ENCODE data around the gene ITGA5.

ITGA5 gene

DNA sequence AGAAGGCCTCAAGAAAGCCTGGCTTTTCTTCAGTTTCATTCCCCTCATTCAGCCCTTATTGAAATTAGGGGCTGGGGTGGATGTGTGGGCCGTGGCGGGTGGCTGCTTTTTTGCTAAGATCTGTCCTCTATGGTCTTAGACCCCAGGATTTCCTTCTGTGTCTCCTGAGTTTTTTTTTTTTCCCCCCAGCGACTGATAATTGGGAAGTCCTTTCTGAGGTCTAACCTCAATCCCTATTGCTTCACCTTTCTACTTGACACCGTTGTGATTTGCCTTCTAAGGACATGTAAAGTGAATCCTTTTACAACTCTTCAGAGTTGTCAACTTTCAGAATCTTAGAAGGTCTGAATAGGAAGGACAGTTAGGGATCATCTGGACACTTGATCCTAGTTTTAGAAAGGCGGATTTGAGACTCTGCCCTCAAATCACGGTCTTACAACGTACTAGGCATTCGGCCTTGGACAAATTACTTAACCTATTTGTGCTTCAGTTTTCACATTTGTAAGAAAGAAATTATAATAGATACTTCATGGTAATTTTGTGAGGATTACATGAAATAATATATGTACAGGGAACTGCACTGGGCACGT is 59.2 kb downstream of the ITGA5 start:
- TF ChIP-seq SUZ12 (IDR thresholded peaks at IDR 0.05) (no peak), HDGF (IDR thresholded peaks at IDR 0.05; ENCODE audit: borderline replicate concordance) (no peak), NFRKB (IDR thresholded peaks at IDR 0.05) (no peak), CTBP1 (IDR thresholded peaks at IDR 0.05; ENCODE audit: borderline replicate concordance) (no peak), FOXM1 (IDR thresholded peaks at IDR 0.05; ENCODE audit: borderline replicate concordance) (no peak), PKNOX1 (IDR thresholded peaks at IDR 0.05) (no peak), FOXA1 (IDR thresholded peaks at IDR 0.05) (no peak), LEF1 (IDR thresholded peaks at IDR 0.05; ENCODE audit: borderline replicate concordance) (no peak)
- DNase-seq (ENCODE audit: extremely low spot score): no peak
- CTCF ChIA-PET: interaction anchor here (0.6 to 2.6 kb wide), 8 partner anchors 9 to 369 kb away, joined by 3 to 13 read pairs (median 4); no protein-coding TSS in a partner anchor
- POLR2A ChIA-PET: interaction anchor here (1.0 to 5.6 kb wide), 12 partner anchors 13 to 342 kb away, joined by 3 to 53 read pairs (median 4); partner anchors contain the start of genes CBX5, COPZ1 and HNRNPA1

GRCh38 chr12:54358945-54359761 is 59.9 kb downstream of the ITGA5 start:
- POLR2A ChIA-PET: interaction anchor here (0.7 to 5.6 kb wide), 19 partner anchors 12 to 342 kb away, joined by 3 to 53 read pairs (median 4); partner anchors contain the start of genes CBX5, COPZ1 and HNRNPA1
- no peak for TF ChIP-seq SUZ12 (IDR thresholded peaks at IDR 0.05)
- peak; percentile 85 for TF ChIP-seq TARDBP (IDR thresholded peaks at IDR 0.05)
- peak; percentile 100 for TF ChIP-seq LEF1 (IDR thresholded peaks at IDR 0.05; ENCODE audit: borderline replicate concordance)
- TF ChIP-seq PKNOX1 (IDR thresholded peaks at IDR 0.05): peak; percentile 100
- TF ChIP-seq L3MBTL2 (conservative IDR thresholded peaks at IDR 0.05): peak; percentile 69
- peak; percentile 80 for TF ChIP-seq CTBP1 (IDR thresholded peaks at IDR 0.05; ENCODE audit: borderline replicate concordance)
- TF ChIP-seq FOXK2 (IDR thresholded peaks at IDR 0.05): no peak
- peak; percentile 80 for TF ChIP-seq ARNT (IDR thresholded peaks at IDR 0.05)
- TF ChIP-seq FOXA1 (IDR thresholded peaks at IDR 0.05): no peak
- peak; percentile 91 for TF ChIP-seq ZNF384 (IDR thresholded peaks at IDR 0.05)
- TF ChIP-seq HDGF (IDR thresholded peaks at IDR 0.05; ENCODE audit: borderline replicate concordance): no peak
- TF ChIP-seq SP1 (IDR thresholded peaks at IDR 0.05): no peak
- TF ChIP-seq FOXM1 (IDR thresholded peaks at IDR 0.05; ENCODE audit: borderline replicate concordance): no peak; the same call in 1 of the 2 replicates
- no peak for TF ChIP-seq BHLHE40 (IDR thresholded peaks at IDR 0.05; ENCODE audit: borderline replicate concordance)
- no peak for TF ChIP-seq NFRKB (IDR thresholded peaks at IDR 0.05)
- TF ChIP-seq ELF4 (IDR thresholded peaks at IDR 0.05): no peak
- CTCF ChIA-PET: interaction anchor here (0.6 to 2.6 kb wide), 11 partner anchors 9 to 368 kb away, joined by 3 to 13 read pairs (median 4); no protein-coding TSS in a partner anchor
- DNase-seq (ENCODE audit: extremely low spot score): peak; percentile 92

DNA sequence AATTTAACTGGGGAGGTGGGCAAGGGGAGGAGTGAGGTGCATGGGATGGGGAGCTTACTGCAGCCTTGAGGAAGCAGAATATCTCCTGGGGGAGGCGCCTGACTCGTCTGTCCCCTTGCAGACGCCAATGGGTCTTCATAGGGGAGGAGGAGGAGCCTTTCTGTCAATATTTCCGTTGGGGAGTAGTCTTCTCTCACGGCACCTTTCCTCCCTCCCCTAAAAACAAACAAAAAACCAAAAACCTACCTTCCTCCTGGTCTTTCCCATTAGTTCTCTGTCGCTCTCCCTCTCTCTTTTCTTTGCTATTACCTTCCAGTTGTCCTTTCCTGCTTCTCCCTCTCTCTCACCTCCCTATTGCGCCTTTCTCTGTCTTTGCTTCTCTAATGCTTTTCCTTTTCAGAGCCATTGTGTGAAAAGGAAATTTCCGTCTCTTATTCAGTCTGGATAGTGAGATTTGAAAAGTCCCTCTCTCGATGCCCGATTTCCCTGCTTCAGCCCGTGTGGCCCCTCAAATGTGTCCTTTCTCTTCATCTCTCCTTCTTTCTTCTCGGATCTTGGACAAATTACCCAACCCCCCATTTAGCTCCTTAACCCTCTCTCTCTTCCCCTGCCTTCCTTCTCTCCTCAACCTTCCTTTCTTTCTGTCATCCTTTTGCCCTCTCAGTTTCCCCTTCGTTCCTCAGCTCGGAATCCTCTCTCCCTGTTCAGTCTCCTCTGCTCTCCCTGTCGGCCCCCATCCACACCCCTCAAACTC is 60.7 kb downstream of the ITGA5 start:
- no peak for DNase-seq (ENCODE audit: extremely low spot score)
- TF ChIP-seq TARDBP (IDR thresholded peaks at IDR 0.05): no peak
- no peak for TF ChIP-seq ZNF384 (IDR thresholded peaks at IDR 0.05)
- TF ChIP-seq SUZ12 (IDR thresholded peaks at IDR 0.05): no peak
- TF ChIP-seq FOXK2 (IDR thresholded peaks at IDR 0.05): no peak
- TF ChIP-seq FOXA1 (IDR thresholded peaks at IDR 0.05): no peak
- TF ChIP-seq L3MBTL2 (conservative IDR thresholded peaks at IDR 0.05): no peak
- TF ChIP-seq BHLHE40 (IDR thresholded peaks at IDR 0.05; ENCODE audit: borderline replicate concordance): no peak
- no peak for TF ChIP-seq PKNOX1 (IDR thresholded peaks at IDR 0.05)
- TF ChIP-seq CTBP1 (IDR thresholded peaks at IDR 0.05; ENCODE audit: borderline replicate concordance): no peak
- no peak for TF ChIP-seq NFRKB (IDR thresholded peaks at IDR 0.05)
- ChIA-PET CTCF (interaction anchor here (0.9 to 2.6 kb wide), 7 partner anchors 10 to 144 kb away, joined by 3 to 13 read pairs (median 4); no protein-coding TSS in a partner anchor), POLR2A (interaction anchor here (0.9 to 5.6 kb wide), 17 partner anchors 11 to 341 kb away, joined by 3 to 53 read pairs (median 4); partner anchors contain the start of genes CBX5, COPZ1 and HNRNPA1)

DNA sequence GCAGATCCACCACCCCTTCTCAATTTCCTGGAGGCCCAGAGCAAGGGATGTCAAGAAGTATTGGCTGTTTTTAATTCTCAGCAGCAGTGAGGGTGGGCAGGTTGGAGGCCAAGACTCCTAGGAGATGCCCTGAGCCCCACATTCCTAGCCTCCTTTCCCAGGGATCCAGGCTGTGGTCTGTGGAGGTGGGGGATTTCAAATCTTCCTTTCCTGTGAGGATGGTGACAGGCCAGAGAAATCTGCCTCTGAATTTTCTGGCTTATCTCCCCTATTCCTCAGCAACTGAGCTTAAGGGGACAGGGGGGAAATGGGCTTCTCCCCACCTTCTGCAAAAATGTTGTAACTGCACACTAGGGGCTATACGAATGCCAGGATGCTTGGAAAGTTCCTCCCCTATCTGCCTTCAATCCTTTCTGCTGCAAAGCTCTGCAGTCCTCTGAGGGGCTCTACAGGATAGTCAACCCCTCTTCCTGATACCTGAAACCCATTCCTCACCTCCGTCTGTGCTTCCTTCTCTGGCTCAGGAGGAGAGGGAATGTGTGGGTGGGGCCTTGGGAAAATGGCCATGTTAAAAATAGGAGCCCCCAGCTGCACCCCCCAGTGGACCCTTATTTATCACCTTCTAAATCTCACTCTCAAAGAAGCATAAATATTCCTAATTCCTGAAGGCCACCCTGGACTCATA is 61.4 kb downstream of the ITGA5 start:
- POLR2A ChIA-PET: interaction anchor here (0.7 to 5.6 kb wide), 5 partner anchors 20 to 77 kb away, joined by 3 to 53 read pairs (median 7); partner anchors contain the start of genes CBX5, COPZ1 and HNRNPA1
- DNase-seq (ENCODE audit: extremely low spot score): no peak
- CTCF ChIA-PET: interaction anchor here (1.4 to 2.6 kb wide), 4 partner anchors 21 to 143 kb away, joined by 3 to 17 read pairs (median 10); no protein-coding TSS in a partner anchor
- TF ChIP-seq ARNT (IDR thresholded peaks at IDR 0.05) (no peak), PKNOX1 (IDR thresholded peaks at IDR 0.05) (no peak), BHLHE40 (IDR thresholded peaks at IDR 0.05; ENCODE audit: borderline replicate concordance) (no peak), SUZ12 (IDR thresholded peaks at IDR 0.05) (no peak), ZNF384 (IDR thresholded peaks at IDR 0.05) (no peak), ELF4 (IDR thresholded peaks at IDR 0.05) (no peak), NFRKB (IDR thresholded peaks at IDR 0.05) (no peak), HDGF (IDR thresholded peaks at IDR 0.05; ENCODE audit: borderline replicate concordance) (no peak), FOXM1 (IDR thresholded peaks at IDR 0.05; ENCODE audit: borderline replicate concordance) (no peak)

Data from HEK293T (cell line).